HG03354 (cell line): ENCODE results near the gene GFAP.
A peak's percentile ranks its signal among the peaks of the same experiment; 100 is the strongest.

Experiments used
- ATAC-seq: cut with Tn5 transposase; IDR thresholded peaks from one replicate; pipeline ENCODE4 v1.9.1; 2021; ENCODE audit warnings: mild to moderate bottlenecking; ENCODE audit not compliant: unreplicated experiment, poor library complexity, severe bottlenecking

The GFAP gene

DNA sequence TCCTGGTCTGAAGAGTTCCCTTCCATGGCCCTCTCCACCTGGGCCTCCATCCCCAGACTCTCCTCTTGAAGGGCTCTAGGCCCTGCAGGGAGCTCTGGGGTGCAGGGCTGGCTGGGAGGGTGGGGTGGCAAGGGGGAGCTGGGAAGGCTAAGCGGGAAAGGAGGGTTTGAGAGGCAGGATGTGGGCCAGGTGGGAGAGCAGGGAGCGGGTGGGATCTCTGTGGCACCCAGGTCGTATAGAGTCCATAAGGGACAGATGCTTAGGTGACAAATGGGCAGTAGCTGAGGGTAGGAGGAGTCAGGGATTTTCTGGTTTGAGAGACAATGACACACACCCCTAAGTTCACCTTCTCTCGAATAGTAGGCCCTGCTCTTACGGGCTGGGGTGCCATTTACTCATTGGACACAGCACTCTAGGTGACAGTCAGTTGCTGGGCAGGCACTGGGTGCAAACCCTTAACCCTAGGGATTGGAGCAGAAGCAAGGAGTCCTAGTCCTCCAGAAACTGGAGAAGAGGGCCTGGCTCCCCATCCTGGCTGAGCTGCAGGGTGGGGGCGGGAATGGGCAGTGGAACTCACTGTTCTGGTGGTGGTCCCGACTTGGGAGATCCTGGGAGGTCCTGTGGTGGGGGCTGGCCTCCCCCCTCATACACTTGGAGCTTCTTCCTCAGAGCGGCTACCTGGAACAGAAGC is 16.9 kb upstream of the GFAP start:
- no peak for ATAC-seq

DNA sequence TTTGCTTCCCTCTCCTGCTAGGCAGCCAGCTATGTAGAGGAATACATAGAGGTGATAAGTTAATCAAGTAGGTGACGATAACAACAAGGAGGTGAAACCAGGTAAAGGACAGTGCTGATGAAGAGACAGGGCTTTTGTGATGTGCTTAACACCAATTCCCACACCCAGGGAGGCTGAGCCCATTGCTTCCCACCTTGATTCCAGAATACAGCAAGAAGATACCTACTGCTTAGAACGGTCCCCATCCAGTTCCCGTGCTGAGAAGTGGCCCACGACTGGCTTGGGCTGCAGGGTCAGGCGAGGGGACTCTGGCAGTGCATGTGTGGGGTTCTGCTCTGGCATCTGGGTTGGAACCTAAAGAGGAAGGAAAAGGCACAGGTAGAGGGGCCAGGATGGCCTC is 16.1 kb upstream of the GFAP start:
- no peak for ATAC-seq

DNA sequence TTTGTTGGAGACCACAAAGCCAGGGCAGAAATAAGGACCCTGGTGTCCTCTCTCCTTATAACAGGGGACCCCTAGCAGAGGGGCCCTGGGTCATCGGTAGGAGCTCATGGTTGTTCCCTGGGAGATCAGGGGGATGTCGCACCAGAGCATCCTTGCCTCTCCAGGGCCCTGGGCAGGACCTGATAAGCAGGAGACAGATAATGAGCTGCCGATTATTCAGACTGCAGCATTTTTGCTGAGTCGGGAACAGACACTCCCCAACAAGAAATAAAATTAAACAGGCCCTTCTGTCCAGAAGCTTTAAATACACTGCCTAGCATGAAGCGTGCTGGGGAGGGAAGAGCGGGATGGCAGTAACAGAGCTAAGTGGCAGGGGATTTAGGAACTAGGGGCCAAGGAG is 15.4 kb upstream of the GFAP start:
- ATAC-seq, result no peak

DNA sequence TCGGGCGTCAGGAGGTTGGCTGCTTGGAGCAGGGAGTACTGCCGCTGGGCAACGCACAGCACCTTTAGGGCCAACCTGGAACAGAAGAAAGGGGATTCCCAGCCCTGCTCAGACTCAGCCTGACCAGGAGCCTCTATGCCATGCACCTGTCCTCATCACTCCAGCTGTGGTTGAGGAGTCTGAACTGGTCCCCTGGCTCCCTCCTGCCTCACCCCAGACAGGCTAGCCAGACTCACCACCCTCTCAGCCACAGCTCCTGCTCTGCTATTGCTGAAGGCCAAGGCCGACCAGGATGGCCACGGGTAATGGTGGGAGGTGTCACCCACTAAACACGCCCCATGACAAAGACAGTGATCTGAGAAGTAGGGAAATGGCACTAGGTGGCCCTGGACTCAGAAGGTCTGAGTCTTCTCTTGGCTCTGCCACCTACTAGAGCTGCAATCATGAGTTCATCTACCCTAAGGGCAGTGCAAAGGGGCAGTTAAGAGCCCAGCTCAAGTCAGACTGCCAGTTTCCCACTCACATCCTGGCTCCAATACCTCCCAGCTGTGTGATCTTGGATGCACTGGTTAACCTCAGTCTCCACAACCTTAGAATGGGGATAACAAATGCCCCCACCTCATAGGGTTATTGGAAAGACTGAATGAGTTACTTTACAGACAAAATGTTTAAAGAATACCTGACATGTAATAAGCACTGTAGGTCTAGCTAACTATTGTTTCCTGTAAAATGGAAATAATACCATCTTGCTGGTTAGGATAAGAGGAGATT is 13.8 kb upstream of the GFAP start:
- ATAC-seq, result no peak

DNA sequence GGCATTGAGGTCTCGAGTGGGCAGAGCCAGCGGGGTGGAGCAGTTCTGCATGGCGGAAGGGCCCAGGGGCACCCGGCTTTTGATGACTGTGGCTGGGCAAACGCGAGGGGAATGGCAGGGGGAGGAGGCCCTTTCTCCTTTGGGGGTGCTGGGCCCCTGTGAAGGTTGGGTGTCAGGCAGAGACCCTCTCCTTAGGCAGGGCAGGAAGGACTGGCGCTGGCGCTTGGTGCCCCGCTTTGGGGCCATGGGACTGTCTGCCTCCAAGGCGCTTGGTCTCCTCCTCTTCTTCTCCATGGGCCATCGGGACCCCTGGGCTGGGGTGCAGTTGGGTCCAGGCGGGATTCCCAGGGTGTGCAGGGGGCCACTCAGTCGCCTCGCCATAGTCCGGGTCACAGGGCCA is 12.8 kb upstream of the GFAP start:
- no peak for ATAC-seq

DNA sequence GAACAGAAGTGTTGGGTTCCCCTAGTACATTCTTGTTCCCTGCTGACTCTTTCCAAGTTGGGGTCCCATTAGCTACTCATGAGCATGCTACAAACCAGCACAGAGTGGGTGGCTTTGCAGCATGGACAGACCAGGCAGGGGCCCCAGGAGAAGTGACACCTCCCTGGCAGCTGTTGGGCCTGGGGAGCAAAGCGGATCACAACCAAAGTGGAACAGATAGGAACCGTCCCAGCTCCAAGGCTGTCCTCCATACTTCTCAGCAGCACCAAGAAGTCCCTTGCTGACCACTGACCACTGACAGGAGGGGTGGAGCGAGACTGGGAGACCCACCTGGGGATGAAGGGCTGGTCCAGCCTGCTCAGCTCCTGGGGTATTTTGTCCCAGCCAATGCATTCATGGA is 12.4 kb upstream of the GFAP start:
- ATAC-seq, result no peak

DNA sequence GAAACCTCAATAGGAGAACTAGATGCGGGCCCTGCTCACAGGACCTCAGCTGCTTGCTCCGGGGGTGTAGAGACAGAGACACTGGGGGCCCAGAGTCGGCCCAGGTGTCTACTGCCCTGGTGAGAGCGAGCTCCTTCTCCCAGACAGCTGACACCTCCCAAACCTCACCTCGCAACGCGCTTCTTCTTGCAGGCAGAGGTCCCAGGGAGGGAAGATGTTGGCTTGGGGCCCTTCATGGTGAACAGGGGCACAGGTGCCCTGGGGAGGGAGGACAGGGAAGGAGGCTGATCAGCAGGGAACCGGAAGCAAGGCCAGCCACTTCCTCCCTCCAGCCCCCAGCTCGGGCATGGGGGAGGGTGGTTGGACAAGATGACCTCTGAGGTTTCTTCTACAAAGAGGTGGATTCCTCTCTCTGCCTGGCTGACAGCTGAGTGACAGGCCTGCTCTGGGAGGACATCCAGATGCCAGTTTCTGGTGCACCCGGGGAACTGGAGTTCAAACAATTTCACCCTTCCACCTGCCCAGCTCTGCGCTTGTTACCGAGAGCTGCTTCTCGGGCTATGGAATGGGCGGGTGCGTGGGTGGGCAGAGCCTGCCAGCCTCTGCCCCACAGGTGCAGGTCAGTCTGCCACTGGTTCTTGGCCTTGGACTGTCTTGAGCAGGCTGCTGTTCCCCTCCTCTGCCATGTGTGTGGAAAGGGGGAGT is 11.7 kb upstream of the GFAP start:
- ATAC-seq, result no peak

DNA sequence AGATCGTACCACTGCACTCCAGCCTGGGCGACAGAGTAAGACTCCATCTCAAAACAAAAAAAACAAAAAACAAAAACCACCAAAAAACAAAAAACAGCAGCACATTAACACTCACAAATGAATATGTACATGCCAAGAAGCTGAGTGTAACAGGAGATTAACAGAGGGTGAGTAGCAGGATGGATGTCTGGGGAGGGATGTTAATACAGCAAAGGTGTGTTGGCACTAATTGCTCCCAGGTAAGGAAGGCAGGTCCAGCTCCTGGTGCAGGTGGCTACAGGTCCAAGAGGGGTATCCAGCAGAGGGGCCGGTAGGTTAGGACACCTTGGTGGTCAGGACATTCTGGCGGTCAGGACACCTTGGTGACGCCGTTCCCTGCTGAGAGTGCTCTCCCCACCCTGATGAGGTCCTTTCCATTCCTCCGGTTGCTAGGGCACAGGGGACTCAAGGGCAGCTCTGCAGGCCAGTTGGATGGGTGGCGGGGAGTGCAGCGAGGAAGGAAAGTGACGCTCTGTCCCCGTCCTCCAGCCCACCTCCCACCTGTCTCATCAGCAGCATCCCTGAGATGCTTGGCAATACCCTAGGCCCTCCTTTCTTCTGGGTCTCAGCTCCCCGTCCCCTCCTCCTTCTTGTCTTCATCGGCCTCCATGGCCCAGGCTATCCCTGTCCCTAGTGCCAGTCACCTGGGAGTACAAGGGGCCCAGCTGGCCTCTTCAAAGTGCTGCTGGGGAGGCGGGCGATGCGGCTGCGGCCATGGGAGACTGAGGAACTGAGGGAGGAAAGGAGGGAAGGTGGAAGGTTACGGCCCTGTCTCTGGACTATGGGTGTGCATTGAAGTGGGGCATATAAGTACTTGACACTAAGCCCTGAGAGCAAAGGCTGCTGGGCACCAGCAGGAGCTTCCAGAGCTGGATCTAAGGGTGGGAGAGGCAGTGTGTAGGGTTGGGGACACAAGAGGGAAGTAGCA is 10.7 kb upstream of the GFAP start:
- ATAC-seq, result no peak

DNA sequence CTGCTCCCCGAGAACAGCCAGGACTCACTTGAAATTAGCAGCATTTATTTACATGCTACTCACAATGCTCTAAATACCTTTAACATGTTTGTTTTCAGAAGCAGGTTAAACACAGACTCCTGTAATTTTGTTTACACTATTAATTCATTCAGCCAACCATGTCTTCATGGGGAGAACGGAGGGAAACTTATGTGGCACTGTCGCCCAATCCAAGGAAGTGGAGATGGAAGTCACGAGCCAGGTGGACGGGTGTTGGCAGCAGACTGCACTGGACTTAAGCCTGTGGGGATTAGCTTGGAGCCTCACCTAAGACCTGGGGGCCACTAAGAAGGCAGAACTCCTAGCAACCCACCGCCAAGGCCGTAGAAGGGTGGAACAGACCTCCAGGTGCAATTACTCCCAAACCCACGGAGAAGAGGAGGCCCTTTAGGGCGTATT is 8.8 kb upstream of the GFAP start:
- no peak for ATAC-seq

DNA sequence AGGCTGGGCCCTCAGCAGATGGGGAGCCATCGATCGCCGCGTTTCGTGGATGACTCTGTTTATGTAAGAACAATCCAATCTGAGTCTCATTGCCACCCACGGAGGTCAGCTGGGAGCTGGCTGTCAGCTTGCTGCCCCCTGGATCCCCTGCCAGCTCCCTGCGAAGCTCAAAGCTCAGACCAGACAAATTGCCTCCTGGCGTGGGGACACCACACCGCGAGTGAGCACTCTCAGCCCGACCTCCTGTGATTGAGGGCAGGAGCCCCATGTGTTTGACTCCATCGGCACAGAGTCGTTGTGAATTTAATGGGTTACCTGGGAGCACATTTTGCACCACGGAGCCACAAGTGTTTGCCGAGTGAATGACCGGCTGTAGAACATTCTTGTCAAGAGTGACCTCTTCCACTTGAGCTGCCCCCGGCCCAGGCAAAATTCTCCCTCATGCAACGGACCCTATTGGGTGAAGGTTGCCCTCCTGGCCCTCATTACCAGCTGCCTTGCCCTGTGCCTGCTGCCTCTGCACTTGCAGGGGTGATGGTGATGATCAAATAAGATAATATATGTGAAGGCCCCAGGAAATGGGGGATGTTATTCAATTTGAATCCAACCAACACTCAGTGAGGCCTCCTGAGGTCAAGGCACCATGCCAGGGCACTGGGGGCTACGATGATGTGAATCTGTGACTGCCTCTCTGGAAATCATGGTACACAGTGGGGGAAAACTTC is 7.6 kb upstream of the GFAP start:
- no peak for ATAC-seq

DNA sequence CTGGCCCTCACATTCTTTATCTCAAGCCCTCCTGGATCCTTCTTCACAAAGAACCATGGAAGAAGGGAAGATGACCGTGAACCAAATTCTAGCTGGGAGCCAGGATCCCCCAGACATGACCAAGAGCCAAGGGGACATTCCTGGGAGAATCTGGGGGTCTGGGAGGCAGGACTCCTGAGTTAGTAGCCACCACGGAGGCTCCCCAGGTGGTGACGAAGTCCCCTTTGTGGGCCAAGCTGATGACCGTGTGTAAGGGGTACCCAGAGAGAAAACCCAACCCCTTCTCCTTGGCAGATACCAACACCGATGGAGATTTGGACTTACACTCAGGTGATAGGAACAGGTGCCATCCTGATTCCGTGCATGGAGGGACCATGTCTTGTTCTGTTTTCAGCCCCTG is 6.8 kb upstream of the GFAP start:
- ATAC-seq, result no peak

DNA sequence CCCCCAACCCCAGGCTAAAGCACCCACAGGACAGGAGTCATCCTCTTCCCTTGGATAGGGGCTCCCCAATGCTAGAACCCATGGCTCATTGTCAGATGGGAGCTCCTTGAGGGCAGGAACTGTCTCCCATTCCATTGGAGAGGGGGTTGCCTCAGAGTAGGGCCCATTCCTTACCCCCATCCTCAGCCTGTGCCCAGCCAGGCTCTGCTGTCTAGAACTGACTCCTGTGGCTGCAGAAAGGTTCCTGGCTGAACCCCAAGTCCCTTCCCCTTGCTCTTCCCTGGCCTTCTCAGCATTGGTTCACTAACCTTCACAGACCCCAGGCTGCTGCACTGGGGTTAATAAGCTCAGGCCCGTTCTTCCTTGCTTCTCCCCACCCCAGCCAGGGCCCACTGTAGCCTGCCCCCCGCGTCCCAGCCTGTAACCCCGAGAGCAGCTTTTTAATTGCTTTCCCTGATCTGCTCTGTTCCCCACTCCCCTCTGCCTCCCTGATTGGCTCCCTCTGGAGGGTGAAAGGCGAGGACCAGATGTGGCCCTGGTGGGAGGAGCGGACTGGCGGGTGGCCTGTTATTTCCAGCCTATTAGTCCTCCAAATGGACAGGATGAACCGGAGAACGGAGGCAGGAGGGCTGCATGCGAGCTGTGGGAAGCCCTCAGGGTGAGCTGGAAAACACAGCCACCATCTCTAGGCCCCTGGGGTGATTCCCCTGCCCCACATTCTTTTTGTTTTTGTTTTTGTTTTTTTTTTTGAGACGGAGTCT is 6.0 kb upstream of the GFAP start:
- ATAC-seq, result no peak

DNA sequence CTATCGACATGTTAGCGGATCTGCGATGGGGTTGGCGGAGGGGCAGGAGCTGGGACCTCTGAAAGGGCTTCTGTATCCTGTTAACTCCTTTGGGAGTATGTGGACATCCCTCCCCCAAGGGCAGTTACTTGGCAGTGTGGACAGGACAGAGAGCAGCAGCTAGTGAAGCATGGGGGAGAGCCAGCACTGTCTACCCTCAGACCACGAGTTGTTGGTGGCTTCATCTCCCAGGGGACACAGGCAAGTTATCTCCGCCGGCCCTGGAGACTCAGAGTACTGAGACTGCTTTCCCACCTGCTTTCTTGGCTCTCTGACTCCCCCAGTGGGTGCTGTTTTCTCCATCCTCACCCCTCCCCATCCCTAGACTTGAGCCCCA is 5.3 kb upstream of the GFAP start:
- ATAC-seq, result no peak

DNA sequence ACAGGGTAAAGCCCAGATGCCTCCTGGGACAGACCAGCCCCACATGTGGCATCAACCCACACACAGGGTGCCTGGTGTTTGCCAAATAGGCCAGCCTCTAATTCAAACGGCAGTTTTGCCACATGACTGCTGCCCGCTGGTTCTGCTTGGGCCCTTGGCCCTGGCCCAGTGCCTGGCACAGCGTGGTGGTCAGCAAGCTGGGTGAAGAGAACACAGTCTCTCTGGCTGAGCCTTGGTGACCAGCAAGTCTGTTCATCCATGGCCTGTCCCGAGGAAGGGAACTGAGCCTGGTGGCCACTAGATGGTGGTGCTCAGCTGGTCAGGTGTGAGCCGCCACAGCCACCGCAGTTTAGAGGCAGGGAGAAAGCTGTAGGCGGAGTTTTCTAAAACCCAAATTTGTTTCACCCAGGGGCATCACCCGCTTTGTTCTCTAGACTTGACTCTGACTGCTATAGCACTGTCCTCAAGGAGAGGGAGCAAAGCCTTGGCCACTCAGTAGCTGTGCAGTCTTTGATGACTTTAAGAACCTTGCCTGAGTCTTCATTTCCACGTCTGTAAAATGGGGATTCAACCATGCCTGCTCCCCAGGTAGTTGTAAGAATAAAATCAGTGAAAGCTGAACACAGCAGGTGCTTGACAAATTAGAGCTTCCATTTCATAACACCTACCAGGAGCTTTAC is 4.7 kb upstream of the GFAP start:
- ATAC-seq, result peak; percentile 79

DNA sequence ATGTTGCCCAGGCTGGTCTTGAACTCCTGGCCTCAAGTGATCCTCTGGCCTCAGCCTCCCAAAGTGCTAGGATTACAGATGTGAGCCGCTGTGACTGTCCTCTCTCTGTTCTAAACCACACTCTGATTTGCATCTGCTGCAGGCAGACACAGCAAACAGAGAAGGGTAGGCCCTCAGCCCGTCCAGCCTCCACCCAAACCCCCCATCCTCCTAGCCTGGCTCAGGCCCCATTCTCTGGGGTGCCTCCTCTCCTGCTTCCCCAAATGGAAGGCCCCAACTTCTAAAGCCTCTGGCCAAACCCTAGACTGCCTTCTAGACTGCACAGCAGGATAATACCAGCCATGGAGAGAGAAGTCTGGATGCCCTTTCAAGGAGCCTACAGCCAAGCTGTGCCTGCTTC is 4.1 kb upstream of the GFAP start:
- ATAC-seq, result no peak

DNA sequence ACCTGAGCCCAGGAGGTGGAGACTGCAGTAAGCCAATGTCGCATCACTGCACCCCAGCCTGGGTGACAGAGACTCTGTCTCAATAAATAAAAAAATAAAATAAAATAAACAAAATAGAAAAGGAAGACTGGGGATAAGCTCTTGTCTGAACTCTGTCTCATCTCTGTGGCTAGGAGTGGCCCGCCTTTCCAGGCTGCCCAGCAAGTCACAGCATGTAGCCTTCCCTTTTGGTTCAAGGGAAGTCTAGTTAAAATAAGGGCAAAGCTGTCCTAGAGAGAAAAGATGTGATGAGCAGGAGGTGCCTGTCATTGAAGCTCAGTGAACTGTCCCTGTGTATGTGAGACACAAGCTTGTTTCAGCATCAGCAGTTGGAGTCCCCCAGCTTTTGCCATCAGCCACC is 2.7 kb upstream of the GFAP start:
- ATAC-seq, result no peak

DNA sequence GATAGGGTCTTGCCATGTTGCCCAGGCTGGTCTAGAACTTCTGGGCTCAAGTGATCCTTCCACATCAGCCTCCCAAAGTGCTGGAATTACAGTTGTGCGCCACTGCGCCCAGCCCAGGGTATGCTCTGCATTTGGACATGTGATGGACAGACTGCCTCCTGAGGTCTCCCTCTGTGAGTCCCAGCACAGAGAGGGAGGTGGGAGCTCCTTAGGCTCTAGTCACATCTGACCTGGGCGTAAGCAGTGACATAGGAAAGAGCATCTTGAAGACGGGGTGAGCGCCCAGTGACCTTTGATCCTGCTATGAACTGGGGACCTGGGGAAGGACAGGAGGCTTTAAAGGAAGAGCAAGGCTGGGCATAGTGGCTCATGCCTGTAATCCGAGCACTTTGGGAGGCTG is 2.2 kb upstream of the GFAP start:
- no peak for ATAC-seq

DNA sequence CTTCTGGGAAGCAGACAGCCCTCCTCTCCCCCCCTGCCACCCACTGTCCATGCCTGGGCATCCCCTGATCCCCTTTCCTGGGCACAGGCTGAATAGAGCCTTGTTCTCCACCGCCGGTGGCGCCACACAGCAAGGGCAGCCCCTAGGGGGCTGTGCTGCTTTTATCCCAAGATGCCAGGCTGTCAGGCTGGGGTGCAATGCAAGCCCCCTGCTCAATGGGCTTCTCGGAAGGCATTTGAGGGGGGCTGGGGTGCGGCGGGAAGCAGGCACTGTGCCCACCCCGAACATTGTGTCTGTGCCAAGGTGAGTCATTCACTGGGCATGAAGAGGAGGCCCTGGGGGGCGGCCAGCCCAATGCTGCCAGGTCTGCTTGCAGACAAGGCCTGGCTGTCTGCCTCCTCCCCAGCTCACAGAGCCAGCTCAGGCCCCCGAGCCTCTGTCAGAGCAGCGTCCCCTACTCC is 1.5 kb upstream of the GFAP start:
- no peak for ATAC-seq
